Measurements from ENCODE around the gene DDX10. TPM values are rescaled to one million over a fixed set of nuclear protein-coding genes. Genes with fewer than 3 reads are reported as not detected.

DDX10 gene
- total RNA-seq, 1 experiment from 2014 or later: 48.3 TPM

DNA sequence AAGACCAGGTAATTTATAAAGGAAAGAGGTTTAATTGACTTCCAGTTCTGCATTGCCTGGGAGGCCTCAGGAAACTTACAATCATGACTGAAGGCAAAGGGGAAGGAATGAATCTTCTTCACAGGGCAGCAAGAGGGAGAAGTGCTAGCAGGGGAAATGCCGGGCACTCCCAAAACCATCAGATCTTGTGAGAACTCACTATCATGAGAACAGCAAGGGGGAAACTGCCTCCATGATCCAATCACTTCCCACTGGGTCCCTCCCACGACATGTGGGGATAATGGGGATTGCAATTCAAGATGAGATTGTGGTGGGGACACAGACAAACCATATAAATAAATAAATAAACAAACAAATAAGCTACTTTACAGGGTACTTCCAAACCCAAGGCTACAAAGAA, 42.5 kb upstream of the DDX10 start:
- Histone ChIP-seq H3K23me2 (ENCODE audit: insufficient read length, low read depth, low read length, poor library complexity, severe bottlenecking) (no peaks in the 10 kb centered on the region), H2BK12ac (ENCODE audit: insufficient read length, low read depth, low read length) (no peak overlapping the region)
- H3K27ac Mint-ChIP-seq: no peak overlapping the region

More for the DNA sequence above, 42.5 kb upstream of the DDX10 start:
- no peak overlapping the region for H3K14ac ChIP-seq (ENCODE audit: insufficient read depth, low read length)
- H3K79me1 ChIP-seq (ENCODE audit: insufficient read depth, low read depth, low read length, poor library complexity, severe bottlenecking): no peaks in the 10 kb centered on the region
- TF ChIP-seq, protein P1, sequence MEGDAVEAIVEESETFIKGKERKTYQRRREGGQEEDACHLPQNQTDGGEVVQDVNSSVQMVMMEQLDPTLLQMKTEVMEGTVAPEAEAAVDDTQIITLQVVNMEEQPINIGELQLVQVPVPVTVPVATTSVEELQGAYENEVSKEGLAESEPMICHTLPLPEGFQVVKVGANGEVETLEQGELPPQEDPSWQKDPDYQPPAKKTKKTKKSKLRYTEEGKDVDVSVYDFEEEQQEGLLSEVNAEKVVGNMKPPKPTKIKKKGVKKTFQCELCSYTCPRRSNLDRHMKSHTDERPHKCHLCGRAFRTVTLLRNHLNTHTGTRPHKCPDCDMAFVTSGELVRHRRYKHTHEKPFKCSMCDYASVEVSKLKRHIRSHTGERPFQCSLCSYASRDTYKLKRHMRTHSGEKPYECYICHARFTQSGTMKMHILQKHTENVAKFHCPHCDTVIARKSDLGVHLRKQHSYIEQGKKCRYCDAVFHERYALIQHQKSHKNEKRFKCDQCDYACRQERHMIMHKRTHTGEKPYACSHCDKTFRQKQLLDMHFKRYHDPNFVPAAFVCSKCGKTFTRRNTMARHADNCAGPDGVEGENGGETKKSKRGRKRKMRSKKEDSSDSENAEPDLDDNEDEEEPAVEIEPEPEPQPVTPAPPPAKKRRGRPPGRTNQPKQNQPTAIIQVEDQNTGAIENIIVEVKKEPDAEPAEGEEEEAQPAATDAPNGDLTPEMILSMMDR (conservative IDR thresholded peaks at IDR 0.05): 0 out of 3 replicates have a peak, but pooled peaks have one; percentile 11
- no peak overlapping the region for H2BK120ac ChIP-seq (ENCODE audit: low read depth, low read length, poor library complexity, severe bottlenecking)
- no peak overlapping the region for H2BK20ac ChIP-seq (ENCODE audit: low read depth, low read length, poor library complexity, severe bottlenecking)
- no peak overlapping the region for H3K23ac ChIP-seq (ENCODE audit: insufficient read length, low read depth, low read length)
- H2AFZ ChIP-seq (ENCODE audit: low read length): no peak overlapping the region
- no peak overlapping the region for H3K56ac ChIP-seq (ENCODE audit: insufficient read length, low read depth, low read length)
- no peak overlapping the region for H2BK5ac ChIP-seq (ENCODE audit: insufficient read length, low read length)
- H4K20me1 ChIP-seq (ENCODE audit: control insufficient read depth, insufficient read depth, insufficient read length): no peaks in the 10 kb centered on the region
- no peaks in the 10 kb centered on the region for H3K79me2 ChIP-seq (ENCODE audit: insufficient read depth, low read length)
- no peak overlapping the region for H2BK15ac ChIP-seq (ENCODE audit: low read depth, low read length)
- peaks cover 0 to 2% of the 10 kb centered on the region in 2 experiments; a peak in 3 of 5 replicates for H3K9me3 Mint-ChIP-seq
- H3K18ac ChIP-seq (ENCODE audit: insufficient read length, low read depth, low read length): no peak overlapping the region
- H4K8ac ChIP-seq (replicated peaks; ENCODE audit: insufficient read length, low read depth, low read length): no peak overlapping the region
- no CpG with 5 or more reads among the region's 2 CpGs for WGBS (ENCODE audit: extremely low coverage, insufficient read length, low lambda C conversion rate)
- no peaks in the 10 kb centered on the region for H3K4me1 ChIP-seq (ENCODE audit: insufficient read depth, low read length)
- H3K27me3 Mint-ChIP-seq (ENCODE audit: low read depth): no peaks in the 10 kb centered on the region
- no peak overlapping the region for H4K5ac ChIP-seq (ENCODE audit: insufficient read length, low read depth, low read length)
- H3K4me1 Mint-ChIP-seq: peaks cover 6 to 8% of the 10 kb centered on the region in 2 experiments
- H3K4me2 ChIP-seq (ENCODE audit: insufficient read depth, insufficient read length, low read length): no peak overlapping the region
- H3K4ac ChIP-seq (ENCODE audit: low read depth, low read length): no peak overlapping the region
- no peak overlapping the region for H3K9ac ChIP-seq (ENCODE audit: extremely low read depth, insufficient read length, low read length)
- H3K27me3 ChIP-seq (ENCODE audit: insufficient read depth, low read length): no peaks in the 10 kb centered on the region
- no peaks in the 10 kb centered on the region for H3K9me3 ChIP-seq (ENCODE audit: control insufficient read depth, low read depth, low read length)
- H3K36me3 Mint-ChIP-seq (ENCODE audit: insufficient read depth in 1 of 3, low read depth in 3 of 3): no peaks in the 10 kb centered on the region; a peak in 1 of 7 replicates
- no peak overlapping the region for H3T11ph ChIP-seq (ENCODE audit: low read length)
- no peak overlapping the region for H3K27ac ChIP-seq (ENCODE audit: insufficient read length, low read depth, low read length)
- no peak overlapping the region for H4K91ac ChIP-seq (ENCODE audit: insufficient read length, low read depth, low read length)
- no peak overlapping the region for H2AK5ac ChIP-seq (ENCODE audit: insufficient read length, low read length)
- no peak overlapping the region for H3K4me3 Mint-ChIP-seq
- DNase-seq: no peak
